ENCODE data around the gene HSD11B2. TPM values are rescaled to one million over a fixed set of nuclear protein-coding genes. Genes with fewer than 3 reads are reported as not detected.

HSD11B2 gene
- total RNA-seq, 1 donor from 2014 or later = 2.1 TPM

- no peaks in the 10 kb centered on the region for H3K27me3 ChIP-seq (ENCODE audit: control insufficient read depth, insufficient read depth, low read length)
- H3K4me3 ChIP-seq (ENCODE audit: low read depth, low read length) = no peak overlapping the region
- FAIRE-seq (no peak), DNase-seq (ENCODE audit: low read depth) (no peak)
- no peak for TF ChIP-seq CTCF (IDR thresholded peaks at IDR 0.05; ENCODE audit: insufficient read depth, low read length, severe bottlenecking)
- no peaks in the 10 kb centered on the region for H3K36me3 ChIP-seq (ENCODE audit: control insufficient read depth, insufficient read depth, low read length)
Observed at GRCh38 chr16:67423611-67424260, 7.2 kb upstream of the HSD11B2 start.

- TF ChIP-seq CTCF (IDR thresholded peaks at IDR 0.05; ENCODE audit: insufficient read depth, low read length, severe bottlenecking) = no peak
- no peak for FAIRE-seq
- H3K36me3 ChIP-seq (ENCODE audit: control insufficient read depth, insufficient read depth, low read length) = no peaks in the 10 kb centered on the region
- DNase-seq (ENCODE audit: low read depth) = no peak
- H3K4me3 ChIP-seq (ENCODE audit: low read depth, low read length) = no peak overlapping the region
- H3K27me3 ChIP-seq (ENCODE audit: control insufficient read depth, insufficient read depth, low read length) = no peaks in the 10 kb centered on the region
Observed at GRCh38 chr16:67424261-67424615, 6.7 kb upstream of the HSD11B2 start.

- TF ChIP-seq CTCF (IDR thresholded peaks at IDR 0.05; ENCODE audit: insufficient read depth, low read length, severe bottlenecking) = no peak
- Histone ChIP-seq H3K4me3 (ENCODE audit: low read depth, low read length) (no peak overlapping the region), H3K27me3 (ENCODE audit: control insufficient read depth, insufficient read depth, low read length) (no peaks in the 10 kb centered on the region), H3K36me3 (ENCODE audit: control insufficient read depth, insufficient read depth, low read length) (no peaks in the 10 kb centered on the region)
- DNase-seq (ENCODE audit: low read depth) (no peak), FAIRE-seq (no peak)
Observed at GRCh38 chr16:67425061-67425460, 5.9 kb upstream of the HSD11B2 start.

- Histone ChIP-seq H3K27me3 (ENCODE audit: control insufficient read depth, insufficient read depth, low read length) (no peaks in the 10 kb centered on the region), H3K36me3 (ENCODE audit: control insufficient read depth, insufficient read depth, low read length) (no peaks in the 10 kb centered on the region), H3K4me3 (ENCODE audit: low read depth, low read length) (no peak overlapping the region)
- FAIRE-seq (no peak), DNase-seq (ENCODE audit: low read depth) (no peak)
- no peak for TF ChIP-seq CTCF (IDR thresholded peaks at IDR 0.05; ENCODE audit: insufficient read depth, low read length, severe bottlenecking)
Observed at GRCh38 chr16:67425580-67425979, 5.3 kb upstream of the HSD11B2 start.

GRCh38 chr16:67426022-67426421 is 4.9 kb upstream of the HSD11B2 start:
- H3K27me3 ChIP-seq (ENCODE audit: control insufficient read depth, insufficient read depth, low read length) = no peaks in the 10 kb centered on the region
- DNase-seq (ENCODE audit: low read depth) (no peak), FAIRE-seq (no peak)
- TF ChIP-seq CTCF (IDR thresholded peaks at IDR 0.05; ENCODE audit: insufficient read depth, low read length, severe bottlenecking) = no peak
- no peaks in the 10 kb centered on the region for H3K36me3 ChIP-seq (ENCODE audit: control insufficient read depth, insufficient read depth, low read length)
- H3K4me3 ChIP-seq (ENCODE audit: low read depth, low read length) = no peak overlapping the region

GRCh38 chr16:67426950-67427349 is 4.0 kb upstream of the HSD11B2 start:
- no peak for FAIRE-seq
- DNase-seq (ENCODE audit: low read depth) = no peak
- H3K27me3 ChIP-seq (ENCODE audit: control insufficient read depth, insufficient read depth, low read length) = no peaks in the 10 kb centered on the region
- no peak for TF ChIP-seq CTCF (IDR thresholded peaks at IDR 0.05; ENCODE audit: insufficient read depth, low read length, severe bottlenecking)
- no peaks in the 10 kb centered on the region for H3K36me3 ChIP-seq (ENCODE audit: control insufficient read depth, insufficient read depth, low read length)
- no peak overlapping the region for H3K4me3 ChIP-seq (ENCODE audit: low read depth, low read length)
